PC-3 (cell line): ENCODE measurements around the gene HBG2.

Experiments used
- EZH2phosphoT487 ChIP-seq: fragments of 300-600 bp; sonication (generic); IDR thresholded peaks from 2 replicates; pipeline ENCODE4 v1.6.1; 2018; ENCODE audit warnings: mild to moderate bottlenecking, antibody characterized with exemption, low read length, borderline replicate concordance
- TF ChIP-seq, protein P1 (sequence below): fragments of 300-600 bp; sonication (generic); conservative IDR thresholded peaks from 2 replicates; pipeline ENCODE4 v1.5.1; 2017; ENCODE audit warnings: antibody characterized with exemption, low read depth, mild to moderate bottlenecking, low read length

DNA sequence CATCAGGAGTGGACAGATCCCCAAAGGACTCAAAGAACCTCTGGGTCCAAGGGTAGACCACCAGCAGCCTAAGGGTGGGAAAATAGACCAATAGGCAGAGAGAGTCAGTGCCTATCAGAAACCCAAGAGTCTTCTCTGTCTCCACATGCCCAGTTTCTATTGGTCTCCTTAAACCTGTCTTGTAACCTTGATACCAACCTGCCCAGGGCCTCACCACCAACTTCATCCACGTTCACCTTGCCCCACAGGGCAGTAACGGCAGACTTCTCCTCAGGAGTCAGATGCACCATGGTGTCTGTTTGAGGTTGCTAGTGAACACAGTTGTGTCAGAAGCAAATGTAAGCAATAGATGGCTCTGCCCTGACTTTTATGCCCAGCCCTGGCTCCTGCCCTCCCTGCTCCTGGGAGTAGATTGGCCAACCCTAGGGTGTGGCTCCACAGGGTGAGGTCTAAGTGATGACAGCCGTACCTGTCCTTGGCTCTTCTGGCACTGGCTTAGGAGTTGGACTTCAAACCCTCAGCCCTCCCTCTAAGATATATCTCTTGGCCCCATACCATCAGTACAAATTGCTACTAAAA, 27.8 kb downstream of the HBG2 start, which contains the start of gene HBB:
- TF ChIP-seq, protein P1, sequence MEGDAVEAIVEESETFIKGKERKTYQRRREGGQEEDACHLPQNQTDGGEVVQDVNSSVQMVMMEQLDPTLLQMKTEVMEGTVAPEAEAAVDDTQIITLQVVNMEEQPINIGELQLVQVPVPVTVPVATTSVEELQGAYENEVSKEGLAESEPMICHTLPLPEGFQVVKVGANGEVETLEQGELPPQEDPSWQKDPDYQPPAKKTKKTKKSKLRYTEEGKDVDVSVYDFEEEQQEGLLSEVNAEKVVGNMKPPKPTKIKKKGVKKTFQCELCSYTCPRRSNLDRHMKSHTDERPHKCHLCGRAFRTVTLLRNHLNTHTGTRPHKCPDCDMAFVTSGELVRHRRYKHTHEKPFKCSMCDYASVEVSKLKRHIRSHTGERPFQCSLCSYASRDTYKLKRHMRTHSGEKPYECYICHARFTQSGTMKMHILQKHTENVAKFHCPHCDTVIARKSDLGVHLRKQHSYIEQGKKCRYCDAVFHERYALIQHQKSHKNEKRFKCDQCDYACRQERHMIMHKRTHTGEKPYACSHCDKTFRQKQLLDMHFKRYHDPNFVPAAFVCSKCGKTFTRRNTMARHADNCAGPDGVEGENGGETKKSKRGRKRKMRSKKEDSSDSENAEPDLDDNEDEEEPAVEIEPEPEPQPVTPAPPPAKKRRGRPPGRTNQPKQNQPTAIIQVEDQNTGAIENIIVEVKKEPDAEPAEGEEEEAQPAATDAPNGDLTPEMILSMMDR, result no peak
- no peak for TF ChIP-seq EZH2phosphoT487
